HG02798 (cell line): ENCODE results near the gene SCYL3.
"Not testable (repeated sequence)": the region's sequence is repeated elsewhere in the genome, so short reads cannot be mapped to it uniquely, and the experiment has no call there.

Source experiments
- ATAC-seq: cut with Tn5 transposase; IDR thresholded peaks from one replicate; pipeline ENCODE4 v1.9.1; 2021; ENCODE audit warnings: mild to moderate bottlenecking; ENCODE audit not compliant: unreplicated experiment, poor library complexity

The SCYL3 gene

GRCh38 chr1:169829671-169830070 is 64.0 kb downstream of the SCYL3 start:
- ATAC-seq: no peak

- ATAC-seq: no peak
These were observed 69.5 kb downstream of the SCYL3 start for GRCh38 chr1:169824153-169824552.

GRCh38 chr1:169821500-169821899 is 72.2 kb downstream of the SCYL3 start:
- no peak for ATAC-seq

- no peak for ATAC-seq
These were observed 77.1 kb downstream of the SCYL3 start for GRCh38 chr1:169816617-169817016.

GRCh38 chr1:169814265-169814664 is 79.4 kb downstream of the SCYL3 start:
- ATAC-seq: no peak

GRCh38 chr1:169812131-169812530 is 81.6 kb downstream of the SCYL3 start:
- no peak for ATAC-seq

GRCh38 chr1:169811418-169812035 is 82.2 kb downstream of the SCYL3 start:
- ATAC-seq: not testable (repeated sequence)

GRCh38 chr1:169809370-169810095 is 84.2 kb downstream of the SCYL3 start:
- ATAC-seq: no peak

GRCh38 chr1:169804941-169805340 is 88.8 kb downstream of the SCYL3 start:
- ATAC-seq: no peak

GRCh38 chr1:169802888-169803287 is 90.8 kb downstream of the SCYL3 start:
- no peak for ATAC-seq
